Retinal pigment epithelial cell (primary cell): ENCODE data around the gene ASAP2.
"Not testable (repeated sequence)": the region's sequence is repeated elsewhere in the genome, so short reads cannot be mapped to it uniquely, and the experiment has no call there.

Experiments
- DNase-seq: peaks from one replicate; pipeline ENCODE4 v3.0.0-alpha.2; 2010; ENCODE audit warnings: low read depth
- H3K4me3 ChIP-seq: 2 replicates; pipeline ENCODE4 v1.5.1; 2011; ENCODE audit warnings: mild to moderate bottlenecking, low read length, control low read depth, moderate library complexity
- TF ChIP-seq, protein P1 (sequence below): conservative IDR thresholded peaks from 2 replicates; pipeline ENCODE4 v1.5.1; 2011; ENCODE audit warnings: low read depth, low read length, control low read depth, inconsistent platforms

ASAP2 gene

DNA sequence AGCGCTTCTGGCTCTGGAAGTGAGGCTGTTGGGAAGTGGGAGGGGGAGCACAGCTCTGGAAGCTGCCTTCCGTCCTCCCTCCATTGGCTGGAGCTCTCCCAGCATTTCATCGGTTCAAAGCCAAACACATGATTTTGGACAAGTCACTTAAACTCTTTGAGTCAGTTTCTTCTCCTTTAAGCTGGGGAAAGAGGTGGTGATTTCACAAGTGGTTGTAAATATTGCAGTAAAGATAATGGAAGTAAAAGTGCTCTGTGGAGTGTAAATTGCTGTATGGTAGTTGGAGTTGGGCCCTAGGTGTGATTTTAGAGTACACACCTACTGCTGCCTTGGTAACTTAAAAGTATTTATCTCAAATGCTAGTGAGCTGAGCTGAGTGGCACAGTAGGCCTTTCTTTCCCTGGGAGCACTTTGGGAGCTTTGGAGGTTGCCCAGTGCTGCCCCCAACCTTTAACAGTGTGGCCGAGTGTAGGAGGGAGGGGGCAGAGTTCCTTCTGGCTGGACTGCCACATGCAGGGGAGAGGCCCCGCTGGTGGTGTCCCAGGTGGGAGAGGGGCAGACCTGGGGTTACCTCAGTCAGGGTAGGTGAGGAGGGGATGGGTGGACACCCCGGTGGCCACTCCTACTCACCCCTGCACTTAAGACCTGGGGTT is 54.7 kb downstream of the ASAP2 start:
- H3K4me3 ChIP-seq, result no peak overlapping the region
- TF ChIP-seq, protein P1, sequence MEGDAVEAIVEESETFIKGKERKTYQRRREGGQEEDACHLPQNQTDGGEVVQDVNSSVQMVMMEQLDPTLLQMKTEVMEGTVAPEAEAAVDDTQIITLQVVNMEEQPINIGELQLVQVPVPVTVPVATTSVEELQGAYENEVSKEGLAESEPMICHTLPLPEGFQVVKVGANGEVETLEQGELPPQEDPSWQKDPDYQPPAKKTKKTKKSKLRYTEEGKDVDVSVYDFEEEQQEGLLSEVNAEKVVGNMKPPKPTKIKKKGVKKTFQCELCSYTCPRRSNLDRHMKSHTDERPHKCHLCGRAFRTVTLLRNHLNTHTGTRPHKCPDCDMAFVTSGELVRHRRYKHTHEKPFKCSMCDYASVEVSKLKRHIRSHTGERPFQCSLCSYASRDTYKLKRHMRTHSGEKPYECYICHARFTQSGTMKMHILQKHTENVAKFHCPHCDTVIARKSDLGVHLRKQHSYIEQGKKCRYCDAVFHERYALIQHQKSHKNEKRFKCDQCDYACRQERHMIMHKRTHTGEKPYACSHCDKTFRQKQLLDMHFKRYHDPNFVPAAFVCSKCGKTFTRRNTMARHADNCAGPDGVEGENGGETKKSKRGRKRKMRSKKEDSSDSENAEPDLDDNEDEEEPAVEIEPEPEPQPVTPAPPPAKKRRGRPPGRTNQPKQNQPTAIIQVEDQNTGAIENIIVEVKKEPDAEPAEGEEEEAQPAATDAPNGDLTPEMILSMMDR, result no peak
- no peak for DNase-seq

DNA sequence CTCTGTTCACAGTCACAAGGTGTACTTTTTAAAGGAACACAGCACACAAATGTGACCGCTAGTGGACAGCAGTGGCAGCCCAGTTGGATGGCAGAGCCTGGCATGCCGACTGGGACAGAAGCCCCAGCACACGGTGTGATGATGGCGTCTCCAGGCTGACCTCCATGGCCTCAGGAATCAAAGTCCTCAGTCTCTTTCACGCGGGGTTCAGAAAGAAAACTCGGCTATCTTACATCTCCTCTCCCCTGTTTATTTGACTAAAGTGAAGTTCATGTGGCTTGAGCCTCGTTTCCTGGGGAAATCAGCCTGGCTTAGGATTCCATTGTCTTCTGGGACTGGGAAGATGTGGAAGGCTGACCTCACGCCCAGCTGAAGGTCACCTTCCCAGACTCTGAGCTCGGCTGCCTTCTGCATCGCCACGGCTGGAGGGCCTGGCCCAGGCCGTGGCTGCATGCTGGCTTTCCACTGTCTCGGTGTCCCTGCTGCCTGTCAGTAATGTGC is 56.1 kb downstream of the ASAP2 start:
- no peak for DNase-seq
- TF ChIP-seq, protein P1, result no peak
- H3K4me3 ChIP-seq, result no peak overlapping the region

DNA sequence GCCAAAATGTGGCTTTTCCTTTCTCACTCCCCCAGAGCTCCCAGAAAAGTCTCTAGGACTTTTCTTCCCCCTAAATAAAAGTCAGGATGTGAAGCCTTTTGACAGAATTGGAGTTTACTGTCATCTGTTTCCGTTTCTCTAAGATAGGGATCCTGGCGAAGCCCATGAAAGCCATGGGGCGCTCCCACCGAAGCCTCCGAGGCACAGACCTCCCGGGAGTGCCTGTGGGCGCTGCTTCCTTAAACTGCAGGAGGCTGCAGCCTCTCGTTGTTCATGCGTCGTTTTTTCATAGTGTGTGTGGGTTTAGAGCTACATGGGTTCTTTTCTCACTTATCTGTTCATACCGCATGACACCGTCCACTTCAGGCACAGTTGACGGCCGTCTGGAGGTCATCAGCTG is 56.8 kb downstream of the ASAP2 start:
- no peak overlapping the region for H3K4me3 ChIP-seq
- TF ChIP-seq, protein P1, result no peak
- no peak for DNase-seq

DNA sequence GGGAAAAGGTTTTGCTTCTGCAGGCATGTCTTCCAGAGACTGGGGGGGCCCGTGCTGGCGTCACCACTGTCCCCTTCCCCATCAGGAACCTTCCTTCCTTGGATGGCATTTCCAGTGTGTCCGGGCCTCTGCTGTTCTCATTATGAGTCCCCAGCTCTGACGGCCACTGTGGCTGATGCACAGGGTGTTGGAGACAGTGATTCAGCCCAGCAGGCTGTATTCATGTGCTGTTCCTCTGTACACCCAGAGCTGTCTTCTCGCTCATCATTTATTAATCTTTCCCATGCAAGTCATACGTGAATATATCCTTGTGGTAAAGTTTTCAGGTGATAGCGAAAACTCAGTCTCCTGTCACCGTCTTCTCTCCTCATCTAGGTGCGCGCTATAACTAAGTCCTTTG is 57.7 kb downstream of the ASAP2 start:
- no peak overlapping the region for H3K4me3 ChIP-seq
- DNase-seq, result no peak
- TF ChIP-seq, protein P1, result no peak

DNA sequence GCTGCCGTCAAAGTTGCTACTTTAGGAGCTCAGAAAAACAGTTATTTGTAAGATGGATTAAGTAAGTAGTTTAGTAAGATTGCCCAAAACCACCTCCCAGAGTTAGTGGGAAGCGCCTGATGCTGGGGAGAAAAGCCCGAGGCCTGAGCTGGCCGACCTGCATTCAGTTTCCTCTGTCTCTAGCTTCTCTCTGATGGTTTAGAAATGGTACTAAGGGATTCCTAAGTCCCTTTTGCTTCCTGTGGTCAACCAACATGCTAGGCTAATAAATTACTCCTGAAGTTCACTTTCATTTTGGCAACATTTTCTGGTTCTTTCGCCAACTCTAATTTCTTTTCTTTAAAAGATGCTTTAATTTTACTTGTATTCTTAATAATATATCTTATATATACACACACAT is 60.1 kb downstream of the ASAP2 start:
- TF ChIP-seq, protein P1, result no peak
- H3K4me3 ChIP-seq, result no peak overlapping the region
- DNase-seq, result no peak

DNA sequence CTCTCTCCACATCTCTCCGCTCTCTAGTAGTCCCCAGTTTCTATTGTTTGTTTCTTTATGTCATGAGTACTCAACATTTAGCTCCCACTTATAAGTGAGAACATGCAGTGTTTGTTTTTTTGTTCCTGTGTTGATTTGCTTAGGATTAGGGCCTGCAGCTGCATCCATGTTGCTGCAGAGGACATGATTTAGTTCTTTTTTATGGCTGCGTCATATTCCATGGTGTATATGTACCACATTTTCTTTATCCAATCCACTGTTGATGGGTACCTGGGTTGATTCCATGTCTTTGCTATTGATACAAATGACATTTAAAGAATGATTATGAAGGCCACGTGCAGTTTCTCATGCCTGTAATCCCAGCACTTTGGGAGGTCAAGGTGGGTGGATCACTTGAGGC is 60.7 kb downstream of the ASAP2 start:
- not testable (repeated sequence) for DNase-seq, H3K4me3 ChIP-seq

DNA sequence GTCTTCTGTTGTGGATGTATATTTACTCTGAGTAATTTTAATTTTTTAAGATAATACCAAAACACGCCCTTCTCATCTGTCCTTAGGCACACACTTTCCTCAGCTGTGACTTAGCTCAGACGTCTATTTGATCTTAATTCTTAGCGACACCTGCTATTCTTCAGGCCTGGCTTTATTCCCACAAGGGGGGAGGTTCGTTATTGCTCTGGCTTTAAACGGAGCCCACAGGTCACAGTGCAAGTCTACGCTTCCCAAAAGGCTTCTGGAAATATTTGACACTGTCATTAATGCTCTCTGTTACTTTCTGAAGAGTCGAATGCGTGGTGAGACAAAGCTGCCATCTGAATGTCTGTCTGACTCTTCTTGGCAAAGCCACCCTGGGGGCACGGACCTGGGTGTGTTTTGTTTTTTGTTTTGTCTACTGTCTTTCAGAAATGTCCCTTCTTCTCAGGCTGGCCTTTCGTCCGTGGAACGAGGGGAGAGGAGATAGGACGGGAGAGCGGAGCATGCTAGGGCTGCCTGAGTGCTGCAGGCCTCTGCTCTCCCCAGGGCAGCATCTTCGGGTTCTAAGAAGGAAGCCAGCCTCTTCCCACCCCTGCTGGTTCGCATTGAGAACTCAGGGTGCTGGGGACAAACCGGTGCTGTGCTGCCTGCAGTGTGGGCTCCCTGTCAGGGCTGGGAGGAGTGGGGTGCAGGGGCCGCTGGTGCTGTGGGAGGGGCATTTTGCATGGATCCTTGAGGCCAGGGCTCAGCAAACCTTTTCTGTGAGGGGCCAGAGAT is 61.9 kb downstream of the ASAP2 start:
- DNase-seq, result no peak
- no peak overlapping the region for H3K4me3 ChIP-seq
- TF ChIP-seq, protein P1, result no peak
